ENCODE measurements around the gene BAD. TPM values are rescaled to one million over a fixed set of nuclear protein-coding genes. Genes with fewer than 3 reads are reported as not detected.

Gene BAD
- total and polyA plus RNA-seq, 2 of the 13 experiments (the other 11 are each of a cell fraction or from before 2014, with no cell fraction given): 17.9 to 28.5 TPM

DNA sequence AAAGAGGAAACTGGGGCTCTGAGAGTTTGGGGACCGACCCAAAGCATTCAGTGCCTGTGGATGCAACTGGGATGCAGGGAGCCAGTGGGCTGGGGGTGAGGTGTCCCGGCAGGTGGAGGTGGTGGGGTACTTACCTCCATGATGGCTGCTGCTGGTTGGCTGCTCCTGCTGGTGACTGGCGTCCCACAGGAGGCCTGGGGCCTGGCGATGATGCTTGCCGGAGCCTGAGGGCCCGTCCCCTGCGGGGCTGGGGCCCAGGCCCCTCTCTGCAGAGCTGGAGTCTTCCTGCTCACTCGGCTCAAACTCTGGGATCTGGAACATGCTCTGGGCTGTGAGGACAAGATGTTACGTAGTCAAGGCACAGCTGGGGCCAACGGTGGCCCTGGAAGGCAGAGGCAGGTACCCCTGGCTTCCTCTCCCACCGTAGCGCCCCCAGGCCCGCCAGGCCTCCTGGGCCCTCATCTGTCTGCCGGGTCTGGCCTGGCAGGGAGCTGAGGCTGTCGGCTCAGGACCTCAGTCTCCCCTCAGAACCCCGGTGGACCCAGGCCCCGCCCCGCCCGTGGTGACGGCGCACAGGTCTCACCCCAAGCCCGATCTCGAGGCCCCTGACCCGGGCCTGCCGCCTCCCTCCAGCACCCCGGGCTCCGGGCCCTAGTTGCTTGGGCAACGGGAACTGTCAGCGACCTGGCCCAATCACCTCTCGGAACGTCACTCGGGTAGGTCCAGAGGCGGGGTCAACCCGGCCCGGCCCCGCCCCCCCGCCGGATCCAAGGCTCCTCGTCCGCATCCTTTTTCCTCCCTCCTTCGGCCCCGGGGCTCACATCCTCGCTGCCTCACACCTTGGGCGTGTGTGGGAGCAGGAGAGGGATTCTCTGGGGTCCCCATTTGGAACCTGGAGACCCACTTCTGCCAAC lies at the start of gene BAD (continued):
- TF ChIP-seq MAZ (IDR thresholded peaks at IDR 0.05; ENCODE audit: borderline replicate concordance, low read depth, low read length) (0 out of 2 replicates have a peak, but pooled peaks have one; percentile 52), MAZ (CRISPR knock-in tag; IDR thresholded peaks at IDR 0.05; ENCODE audit: low read depth) (no peak), ZNF878 (CRISPR knock-in tag; IDR thresholded peaks at IDR 0.05) (no peak), ZNF724P (CRISPR knock-in tag; IDR thresholded peaks at IDR 0.05; ENCODE audit: borderline replicate concordance) (no peak), DR1 (CRISPR knock-in tag; IDR thresholded peaks at IDR 0.05) (0 out of 2 replicates have a peak, but pooled peaks have one; percentile 25), ZNF543 (CRISPR knock-in tag; IDR thresholded peaks at IDR 0.05) (0 out of 2 replicates have a peak, but pooled peaks have one; percentile 33), ZNF605 (CRISPR knock-in tag; IDR thresholded peaks at IDR 0.05) (0 out of 2 replicates have a peak, but pooled peaks have one; percentile 0), FOXM1 (CRISPR knock-in tag; IDR thresholded peaks at IDR 0.05) (no peak), SP4 (CRISPR knock-in tag; IDR thresholded peaks at IDR 0.05) (peak; percentile 55; the same call in 1 of the 2 replicates), ZNF460 (CRISPR knock-in tag; IDR thresholded peaks at IDR 0.05; ENCODE audit: borderline replicate concordance) (0 out of 2 replicates have a peak, but pooled peaks have one; percentile 16), STAT6 (CRISPR knock-in tag; IDR thresholded peaks at IDR 0.05; ENCODE audit: borderline replicate concordance) (no peak), SP1 (IDR thresholded peaks at IDR 0.05) (no peak), SP1 (CRISPR knock-in tag; IDR thresholded peaks at IDR 0.05) (peak; percentile 64), GATAD2A (CRISPR knock-in tag; IDR thresholded peaks at IDR 0.05) (no peak), IRF2 (CRISPR knock-in tag; IDR thresholded peaks at IDR 0.05) (no peak), ZNF510 (CRISPR knock-in tag; IDR thresholded peaks at IDR 0.05; ENCODE audit: low read depth) (no peak)
- TF ChIP-seq, protein P1, sequence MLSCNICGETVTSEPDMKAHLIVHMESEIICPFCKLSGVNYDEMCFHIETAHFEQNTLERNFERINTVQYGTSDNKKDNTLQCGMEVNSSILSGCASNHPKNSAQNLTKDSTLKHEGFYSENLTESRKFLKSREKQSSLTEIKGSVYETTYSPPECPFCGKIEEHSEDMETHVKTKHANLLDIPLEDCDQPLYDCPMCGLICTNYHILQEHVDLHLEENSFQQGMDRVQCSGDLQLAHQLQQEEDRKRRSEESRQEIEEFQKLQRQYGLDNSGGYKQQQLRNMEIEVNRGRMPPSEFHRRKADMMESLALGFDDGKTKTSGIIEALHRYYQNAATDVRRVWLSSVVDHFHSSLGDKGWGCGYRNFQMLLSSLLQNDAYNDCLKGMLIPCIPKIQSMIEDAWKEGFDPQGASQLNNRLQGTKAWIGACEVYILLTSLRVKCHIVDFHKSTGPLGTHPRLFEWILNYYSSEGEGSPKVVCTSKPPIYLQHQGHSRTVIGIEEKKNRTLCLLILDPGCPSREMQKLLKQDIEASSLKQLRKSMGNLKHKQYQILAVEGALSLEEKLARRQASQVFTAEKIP (CRISPR knock-in tag; IDR thresholded peaks at IDR 0.05; ENCODE audit: borderline replicate concordance): no peak
- TF ChIP-seq, protein P2, sequence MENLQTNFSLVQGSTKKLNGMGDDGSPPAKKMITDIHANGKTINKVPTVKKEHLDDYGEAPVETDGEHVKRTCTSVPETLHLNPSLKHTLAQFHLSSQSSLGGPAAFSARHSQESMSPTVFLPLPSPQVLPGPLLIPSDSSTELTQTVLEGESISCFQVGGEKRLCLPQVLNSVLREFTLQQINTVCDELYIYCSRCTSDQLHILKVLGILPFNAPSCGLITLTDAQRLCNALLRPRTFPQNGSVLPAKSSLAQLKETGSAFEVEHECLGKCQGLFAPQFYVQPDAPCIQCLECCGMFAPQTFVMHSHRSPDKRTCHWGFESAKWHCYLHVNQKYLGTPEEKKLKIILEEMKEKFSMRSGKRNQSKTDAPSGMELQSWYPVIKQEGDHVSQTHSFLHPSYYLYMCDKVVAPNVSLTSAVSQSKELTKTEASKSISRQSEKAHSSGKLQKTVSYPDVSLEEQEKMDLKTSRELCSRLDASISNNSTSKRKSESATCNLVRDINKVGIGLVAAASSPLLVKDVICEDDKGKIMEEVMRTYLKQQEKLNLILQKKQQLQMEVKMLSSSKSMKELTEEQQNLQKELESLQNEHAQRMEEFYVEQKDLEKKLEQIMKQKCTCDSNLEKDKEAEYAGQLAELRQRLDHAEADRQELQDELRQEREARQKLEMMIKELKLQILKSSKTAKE (CRISPR knock-in tag; IDR thresholded peaks at IDR 0.05; ENCODE audit: borderline replicate concordance): no peak
- TF ChIP-seq, protein P3, sequence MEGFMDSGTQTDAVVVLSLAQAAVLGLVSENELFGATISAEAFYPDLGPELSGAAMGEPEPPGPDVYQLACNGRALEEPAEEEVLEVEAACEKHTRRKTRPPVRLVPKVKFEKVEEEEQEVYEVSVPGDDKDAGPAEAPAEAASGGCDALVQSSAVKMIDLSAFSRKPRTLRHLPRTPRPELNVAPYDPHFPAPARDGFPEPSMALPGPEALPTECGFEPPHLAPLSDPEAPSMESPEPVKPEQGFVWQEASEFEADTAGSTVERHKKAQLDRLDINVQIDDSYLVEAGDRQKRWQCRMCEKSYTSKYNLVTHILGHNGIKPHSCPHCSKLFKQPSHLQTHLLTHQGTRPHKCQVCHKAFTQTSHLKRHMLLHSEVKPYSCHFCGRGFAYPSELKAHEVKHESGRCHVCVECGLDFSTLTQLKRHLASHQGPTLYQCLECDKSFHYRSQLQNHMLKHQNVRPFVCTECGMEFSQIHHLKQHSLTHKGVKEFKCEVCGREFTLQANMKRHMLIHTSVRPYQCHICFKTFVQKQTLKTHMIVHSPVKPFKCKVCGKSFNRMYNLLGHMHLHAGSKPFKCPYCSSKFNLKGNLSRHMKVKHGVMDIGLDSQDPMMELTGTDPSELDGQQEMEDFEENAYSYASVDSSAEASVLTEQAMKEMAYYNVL (CRISPR knock-in tag; IDR thresholded peaks at IDR 0.05; ENCODE audit: borderline replicate concordance): no peak
